Kidney (tissue), 14 donors: Measurements from ENCODE around the gene LONP1. TPM values are rescaled to one million over a fixed set of nuclear protein-coding genes. Genes with fewer than 3 reads are reported as not detected.

Experiments used
- DNase-seq, 5 donors: peaks; one replicate each; pipeline ENCODE4 v3.0.0-alpha.2; 2013 to 2020
- FAIRE-seq: peaks from 2 replicates; lab custom pipeline; 2012; peaks lifted over from hg19 to GRCh38; lab: Jason Lieb, UNC
- H3K27ac ChIP-seq, 2 donors: one replicate each; pipeline ENCODE4 v1.7.0; 2013; ENCODE audit warnings: low read depth in 2 of 2, low read length in 2 of 2, inconsistent platforms in 1 of 2
- H3K27me3 ChIP-seq: one replicate; pipeline ENCODE4 v1.7.1; 2013; ENCODE audit warnings: low read length, inconsistent platforms; ENCODE audit not compliant: control insufficient read depth, insufficient read depth
- H3K36me3 ChIP-seq, 3 donors: one replicate each; pipeline versions ENCODE4 v1.7.0 to v1.7.1; 2013; ENCODE audit warnings: low read length in 3 of 3, control low read depth in 1 of 3, inconsistent platforms in 1 of 3; ENCODE audit not compliant: insufficient read depth in 3 of 3, control insufficient read depth in 2 of 3
- H3K4me1 ChIP-seq, 3 donors: one replicate each; pipeline versions ENCODE4 v1.7.0 to v1.7.1; 2013; ENCODE audit warnings: low read length in 3 of 3, inconsistent platforms in 1 of 3, low read depth in 1 of 3; ENCODE audit not compliant: control insufficient read depth in 2 of 3, insufficient read depth in 2 of 3
- H3K4me3 ChIP-seq, 3 donors: one replicate each; pipeline versions ENCODE4 v1.7.0 to v1.8.1; 2013; ENCODE audit warnings: low read length in 3 of 3, control low read depth in 1 of 3, inconsistent platforms in 1 of 3
- H3K9ac ChIP-seq, 3 donors: one replicate each; pipeline versions ENCODE4 v1.7.0 to v1.7.1; 2013; ENCODE audit warnings: low read length in 3 of 3, control low read depth in 1 of 3, inconsistent platforms in 1 of 3
- H3K9me3 ChIP-seq, 3 donors: one replicate each; pipeline versions ENCODE4 v1.7.0 to v1.7.1; 2013; ENCODE audit warnings: low read length in 3 of 3, control low read depth in 1 of 3, inconsistent platforms in 1 of 3; ENCODE audit not compliant: control insufficient read depth in 2 of 3, insufficient read depth in 1 of 3
- CTCF ChIP-seq: IDR thresholded peaks from 3 replicates; pipeline ENCODE4 v1.5.1; 2012; ENCODE audit warnings: mild to moderate bottlenecking, moderate library complexity, borderline replicate concordance; ENCODE audit not compliant: insufficient read depth; ENCODE audit errors: extremely low read depth
- intact Hi-C: fragments of 100-400 bp; cut with DNase I; formaldehyde crosslinking; loops from one replicate; pipeline ENCODE4 v1.11.1; 2022
- polyA plus RNA-seq: library from polyadenylated mRNA; stranded (reverse); fragments of 350-450 nt; fragmentation: Illumina TruSeq; extraction: RNeasy Lipid Tissue Mini Kit (QIAGEN cat#74804); gene quantifications from one replicate; pipeline ENCODE4 v1.2.3, GENCODE V29; 2014; ENCODE audit warnings: low read depth, low replicate concordance; ENCODE audit not compliant: insufficient read depth
- total RNA-seq: library from RNA; stranded (reverse); fragmentation: NEBNext Ultra II Directional; extraction: Animal tissue kit (Norgen Biotek cat#: 25700); gene quantifications from one replicate; pipeline ENCODE4 v1.2.1, GENCODE V29; 2021
- donor health status: control.
- donor health status: control.
- donor health status: control.
- donor health status: control.
- donor health status: control.
- donor health status: DM: yes; HTN: yes; CAD: no.
- donor health status: Normal renal cell carcinoma (clear cell type).

The LONP1 gene
- total and polyA plus RNA-seq, 2 donors from 2014 or later, result 67.1 to 71.5 TPM

GRCh38 chr19:5681391-5682106 is 38.4 kb downstream of the LONP1 start:
- peak overlapping the region in 1 of 2 donors; percentile 94 for H3K27ac ChIP-seq
- no peak for TF ChIP-seq CTCF
- H3K36me3 ChIP-seq, result no peaks in the 10 kb centered on the region
- peak in 1 of 5 donors; percentile 65 for DNase-seq
- peak overlapping the region in 2 of 3 donors; percentile 43 to 49 for H3K9ac ChIP-seq
- intact Hi-C loops, result no loop called here
- peaks cover 0 to 12% (median 5%) of the 10 kb centered on the region in 3 donors for H3K4me1 ChIP-seq
- H3K9me3 ChIP-seq, result no peaks in the 10 kb centered on the region
- no peak for FAIRE-seq
- peak overlapping the region; percentile 39 to 99 (median 67) for H3K4me3 ChIP-seq
- no peaks in the 10 kb centered on the region for H3K27me3 ChIP-seq

GRCh38 chr19:5680437-5681368 is 39.2 kb downstream of the LONP1 start, which contains the start of the genes HSD11B1L and MICOS13:
TSS of gene HSD11B1L (plus strand) at chr19:5681027. CDS start at chr19:5684833, 3,806 bp downstream.
TSS of gene MICOS13 (minus strand) at chr19:5680516. CDS start at chr19:5680486, 30 bp downstream.
- Histone ChIP-seq H3K27me3 (no peaks in the 10 kb centered on the region), H3K4me1 (peaks cover 0 to 12% (median 5%) of the 10 kb centered on the region in 3 donors), H3K9me3 (no peaks in the 10 kb centered on the region), H3K36me3 (no peaks in the 10 kb centered on the region), H3K4me3 (peak within 1 kb of the TSS; percentile 80 to 99 (median 97)), H3K9ac (peak within 1 kb of the TSS; percentile 75 to 97 (median 92)), H3K27ac (peak within 1 kb of the TSS; percentile 86 to 94)
- no peak for TF ChIP-seq CTCF
- FAIRE-seq (peak; percentile 94), DNase-seq (peak; percentile 99 to 100 (median 99))
- intact Hi-C loops, result no loop called here

- Histone ChIP-seq H3K4me3 (peak overlapping the region; percentile 79 to 99 (median 97)), H3K9me3 (no peaks in the 10 kb centered on the region), H3K9ac (peak overlapping the region; percentile 75 to 97 (median 92)), H3K27me3 (no peaks in the 10 kb centered on the region), H3K27ac (peak overlapping the region; percentile 86 to 94), H3K4me1 (peaks cover 0 to 12% (median 5%) of the 10 kb centered on the region in 3 donors), H3K36me3 (no peaks in the 10 kb centered on the region)
- intact Hi-C loops, result no loop called here
- no peak for TF ChIP-seq CTCF
- DNase-seq (peak in 2 of 5 donors; percentile 21 to 90), FAIRE-seq (no peak)
These were observed 39.9 kb downstream of the LONP1 start for GRCh38 chr19:5680084-5680436.
